HEK293T (cell line): ENCODE measurements around the gene UNC5CL.

Experiments used
- CTCF ChIA-PET: fragments of 350-600 bp; formaldehyde crosslinking; extraction: SDS; loops from one replicate; lab custom pipeline; 2021; ENCODE audit warnings: antibody characterized with exemption, inconsistent platforms; lab: Yijun Ruan, JAX
- POLR2A ChIA-PET: fragments of 350-600 bp; formaldehyde crosslinking; extraction: SDS; loops from one replicate; lab custom pipeline; 2020; ENCODE audit warnings: antibody characterized with exemption, inconsistent platforms; lab: Yijun Ruan, JAX
- DNase-seq: peaks from one replicate; pipeline ENCODE4 v3.0.0; 2012; ENCODE audit warnings: mixed read lengths; ENCODE audit errors: extremely low spot score
- ARNT ChIP-seq: fragments of 450-650 bp; IDR thresholded peaks from 2 replicates; pipeline ENCODE4 v1.6.1; 2017; ENCODE audit warnings: mild to moderate bottlenecking
- BHLHE40 ChIP-seq: fragments of 450-650 bp; IDR thresholded peaks from 2 replicates; pipeline ENCODE4 v1.6.1; 2016; ENCODE audit warnings: mild to moderate bottlenecking, moderate library complexity, borderline replicate concordance
- CTBP1 ChIP-seq: fragments of 450-650 bp; IDR thresholded peaks from 2 replicates; pipeline ENCODE4 v1.6.1; 2016; ENCODE audit warnings: borderline replicate concordance
- ELF4 ChIP-seq: fragments of 450-650 bp; IDR thresholded peaks from 2 replicates; pipeline ENCODE4 v1.6.1; 2017; ENCODE audit warnings: antibody characterized with exemption
- FOXA1 ChIP-seq: fragments of 450-650 bp; IDR thresholded peaks from 2 replicates; pipeline ENCODE4 v1.6.1; 2016; ENCODE audit warnings: mild to moderate bottlenecking
- FOXK2 ChIP-seq: fragments of 450-650 bp; IDR thresholded peaks from 2 replicates; pipeline ENCODE4 v1.6.1; 2016; ENCODE audit warnings: mild to moderate bottlenecking
- FOXM1 ChIP-seq: fragments of 450-650 bp; IDR thresholded peaks from 2 replicates; pipeline ENCODE4 v1.6.1; 2017; ENCODE audit warnings: mild to moderate bottlenecking, borderline replicate concordance
- HDGF ChIP-seq: fragments of 450-650 bp; IDR thresholded peaks from 2 replicates; pipeline ENCODE4 v1.6.1; 2017; ENCODE audit warnings: antibody characterized with exemption, borderline replicate concordance
- L3MBTL2 ChIP-seq: fragments of 450-650 bp; conservative IDR thresholded peaks from 2 replicates; pipeline ENCODE4 v1.6.1; 2016; ENCODE audit warnings: mild to moderate bottlenecking
- LEF1 ChIP-seq: fragments of 450-650 bp; IDR thresholded peaks from 2 replicates; pipeline ENCODE4 v1.6.1; 2017; ENCODE audit warnings: mild to moderate bottlenecking, borderline replicate concordance
- NFRKB ChIP-seq: fragments of 450-650 bp; IDR thresholded peaks from 2 replicates; pipeline ENCODE4 v1.6.1; 2016; ENCODE audit warnings: mild to moderate bottlenecking, moderate library complexity
- SP1 ChIP-seq: fragments of 450-650 bp; IDR thresholded peaks from 2 replicates; pipeline ENCODE4 v1.6.1; 2017
- SUZ12 ChIP-seq: fragments of 450-650 bp; IDR thresholded peaks from 2 replicates; pipeline ENCODE4 v1.6.1; 2016; ENCODE audit warnings: mild to moderate bottlenecking
- TARDBP ChIP-seq: fragments of 450-650 bp; IDR thresholded peaks from 2 replicates; pipeline ENCODE4 v1.6.1; 2016
- ZNF384 ChIP-seq: fragments of 450-650 bp; IDR thresholded peaks from 2 replicates; pipeline ENCODE4 v1.6.1; 2016
- TF ChIP-seq, protein P1 (sequence below): fragments of 450-650 bp; IDR thresholded peaks from 2 replicates; pipeline ENCODE4 v1.6.1; 2016

The UNC5CL gene

DNA sequence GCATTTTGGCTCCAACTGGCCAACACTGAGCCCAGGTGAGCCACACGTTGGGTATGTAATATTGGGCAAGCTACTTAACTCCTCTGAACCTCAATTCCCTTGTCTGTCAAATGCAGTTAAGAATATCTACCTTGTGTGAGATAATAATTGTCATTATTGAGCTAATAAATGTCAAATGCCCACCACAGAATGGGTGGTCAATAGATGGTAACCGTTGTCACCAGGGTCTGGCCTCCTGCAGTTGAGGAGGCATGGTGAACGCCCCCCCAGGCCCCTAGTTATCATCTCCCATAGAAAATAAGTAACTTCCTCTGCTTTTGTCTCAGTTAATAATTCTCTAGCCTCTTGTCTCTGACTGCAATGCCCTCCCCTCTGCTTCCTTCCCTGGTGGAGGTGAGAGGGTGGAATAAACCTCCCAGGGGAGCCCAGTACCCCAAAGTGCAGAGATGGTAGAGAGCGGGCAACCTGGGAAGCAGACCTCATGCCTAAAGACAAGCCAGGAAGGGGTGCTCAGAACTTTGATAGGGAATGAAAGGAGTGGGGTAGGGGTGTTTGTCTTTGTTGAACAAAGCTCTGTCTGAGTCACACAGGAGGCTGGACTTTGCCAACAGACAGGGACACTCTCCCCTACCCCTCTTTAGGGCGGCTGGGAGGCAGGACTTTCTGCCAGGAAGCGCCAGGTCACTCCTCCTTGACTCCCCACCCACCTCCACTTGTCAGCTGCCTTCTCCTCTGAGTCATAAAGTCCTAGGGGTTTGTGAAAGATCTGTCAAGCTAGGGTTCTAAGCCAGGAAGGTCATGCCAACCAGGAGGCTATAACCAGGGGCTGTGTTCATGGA is 1.3 kb upstream of the UNC5CL start:
- TF ChIP-seq NFRKB (no peak), FOXM1 (no peak), ELF4 (no peak), HDGF (no peak), TARDBP (no peak), FOXK2 (no peak), CTBP1 (no peak), SUZ12 (no peak), L3MBTL2 (no peak), ZNF384 (no peak), LEF1 (no peak), FOXA1 (no peak), ARNT (no peak), SP1 (no peak), BHLHE40 (no peak)
- TF ChIP-seq, protein P1, sequence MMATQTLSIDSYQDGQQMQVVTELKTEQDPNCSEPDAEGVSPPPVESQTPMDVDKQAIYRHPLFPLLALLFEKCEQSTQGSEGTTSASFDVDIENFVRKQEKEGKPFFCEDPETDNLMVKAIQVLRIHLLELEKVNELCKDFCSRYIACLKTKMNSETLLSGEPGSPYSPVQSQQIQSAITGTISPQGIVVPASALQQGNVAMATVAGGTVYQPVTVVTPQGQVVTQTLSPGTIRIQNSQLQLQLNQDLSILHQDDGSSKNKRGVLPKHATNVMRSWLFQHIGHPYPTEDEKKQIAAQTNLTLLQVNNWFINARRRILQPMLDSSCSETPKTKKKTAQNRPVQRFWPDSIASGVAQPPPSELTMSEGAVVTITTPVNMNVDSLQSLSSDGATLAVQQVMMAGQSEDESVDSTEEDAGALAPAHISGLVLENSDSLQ = no peak
- ChIA-PET CTCF (interaction anchor here (0.6 to 1.6 kb wide), 5 partner anchors 9 to 23 kb away, joined by 3 to 11 read pairs (median 3); no protein-coding TSS in a partner anchor), POLR2A (interaction anchor here (1.0 kb wide), 1 partner anchor 13 kb away, joined by 4 read pairs; no protein-coding TSS in a partner anchor)
- no peak for DNase-seq

DNA sequence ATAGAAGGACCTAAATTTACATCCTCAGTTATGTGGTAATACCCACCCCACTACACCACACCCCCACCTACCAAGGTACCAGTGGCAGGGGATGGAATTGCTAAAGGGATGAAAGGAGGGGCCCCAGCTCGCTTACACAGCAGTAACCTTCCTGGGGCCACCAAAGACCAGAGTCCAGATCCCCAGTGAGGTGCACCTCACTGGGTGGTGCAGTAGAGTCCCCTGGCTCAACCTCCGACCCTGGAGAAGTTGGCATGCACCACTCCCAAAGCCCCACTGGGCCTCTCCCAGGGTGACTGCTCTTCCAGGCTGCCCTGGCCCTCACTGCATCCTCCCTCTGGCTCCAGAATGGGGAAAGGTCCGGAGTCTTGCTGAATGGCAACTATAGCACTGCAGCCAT is 816 bp downstream of the UNC5CL start:
- ChIA-PET POLR2A (no interaction called here), CTCF (no interaction called here)
- TF ChIP-seq TARDBP (no peak), FOXA1 (no peak), NFRKB (no peak), ELF4 (no peak)
- no peak for DNase-seq

DNA sequence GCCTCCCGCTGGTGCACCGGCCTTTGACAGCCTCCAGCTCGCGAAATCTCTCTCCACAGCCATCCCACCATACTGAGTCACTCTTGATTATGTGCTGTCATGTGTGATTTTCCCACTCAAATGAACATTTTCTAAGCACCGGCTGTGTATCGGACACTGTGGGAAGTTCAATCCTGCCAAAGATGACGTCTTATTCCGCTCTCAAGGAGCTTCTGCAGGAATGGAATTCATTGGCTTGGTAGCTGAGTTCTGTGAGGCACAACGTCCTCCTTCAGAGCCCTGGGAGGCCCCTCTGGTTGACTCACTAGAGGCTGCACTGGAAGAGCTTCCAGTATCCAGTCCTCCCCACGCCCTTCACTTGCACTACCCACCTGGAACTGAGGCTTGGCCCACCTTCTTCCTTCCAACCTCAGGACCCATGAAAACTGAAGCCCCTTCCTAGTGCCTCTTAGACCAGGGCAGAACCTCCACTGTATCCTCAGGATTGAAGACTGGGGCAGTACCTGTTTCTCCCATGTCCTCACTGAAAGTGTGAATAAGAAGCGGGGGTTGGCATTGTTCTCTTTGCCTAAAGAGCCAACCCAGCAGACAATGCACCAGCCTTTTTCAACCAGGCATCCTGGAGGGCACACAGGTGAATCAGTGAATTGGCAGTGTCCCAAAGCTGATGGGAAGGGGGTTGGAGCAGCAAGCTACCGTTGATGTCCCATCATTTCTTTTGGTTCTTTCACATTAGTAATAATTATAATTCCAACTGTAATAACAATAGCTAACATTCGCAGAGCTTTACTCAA is 1.7 kb downstream of the UNC5CL start:
- POLR2A ChIA-PET = no interaction called here
- CTCF ChIA-PET = interaction anchor here (0.8 to 1.7 kb wide), 2 partner anchors 9 to 10 kb away, joined by 4 to 12 read pairs; no protein-coding TSS in a partner anchor
- DNase-seq = no peak
- no peak for TF ChIP-seq SP1
- no peak for TF ChIP-seq NFRKB
- TF ChIP-seq TARDBP = no peak
- TF ChIP-seq CTBP1 = no peak
- TF ChIP-seq FOXA1 = no peak
- no peak for TF ChIP-seq L3MBTL2
- TF ChIP-seq SUZ12 = no peak
- TF ChIP-seq LEF1 = no peak

DNA sequence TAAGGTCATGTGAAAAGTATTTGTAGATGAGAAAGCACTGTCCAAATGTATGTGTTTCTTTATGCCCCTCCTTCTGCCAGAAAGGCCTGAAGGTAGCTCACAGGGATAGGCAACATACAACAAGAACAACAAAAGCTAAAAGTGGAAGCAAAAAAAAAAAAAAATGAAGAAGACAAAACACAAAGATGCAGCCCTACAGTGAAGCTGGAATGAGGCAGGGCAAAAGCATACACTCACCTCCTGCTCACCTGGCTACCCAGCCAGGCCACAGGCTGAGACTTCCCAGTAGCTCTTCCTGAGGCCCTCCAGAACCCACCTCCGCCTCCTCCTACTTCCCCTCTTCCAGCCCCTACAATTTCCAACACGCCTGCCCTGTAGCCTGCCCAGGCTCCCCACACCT is 2.4 kb downstream of the UNC5CL start:
- no peak for DNase-seq
- POLR2A ChIA-PET = no interaction called here
- CTCF ChIA-PET = interaction anchor here (0.6 to 1.7 kb wide), 2 partner anchors 9 to 37 kb away, joined by 4 to 12 read pairs; no protein-coding TSS in a partner anchor
- TF ChIP-seq TARDBP (no peak), NFRKB (no peak), CTBP1 (no peak), ZNF384 (no peak), FOXM1 (no peak), BHLHE40 (no peak), ARNT (no peak), SUZ12 (no peak)

DNA sequence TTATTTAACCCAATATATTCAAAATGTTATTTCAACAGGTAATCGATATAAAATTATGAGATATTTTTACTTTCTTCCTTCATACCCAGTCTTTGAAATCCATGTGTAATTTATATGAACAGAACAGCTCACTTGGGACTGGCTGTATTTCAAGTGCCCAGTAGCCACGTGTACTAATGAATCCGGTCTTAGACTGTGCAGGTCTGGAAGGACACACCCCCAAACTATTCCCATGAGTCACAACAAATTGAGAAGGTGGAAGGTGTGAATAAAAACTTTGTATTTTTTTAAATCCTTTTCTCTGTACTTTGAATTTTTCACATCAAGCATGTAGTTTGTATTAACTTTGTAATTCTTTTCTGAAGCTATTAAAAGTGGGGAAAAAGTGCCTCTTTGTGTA is 2.8 kb downstream of the UNC5CL start:
- TF ChIP-seq SP1 (no peak), BHLHE40 (no peak), LEF1 (no peak), FOXA1 (no peak), TARDBP (no peak), CTBP1 (no peak), ARNT (no peak), ELF4 (no peak), FOXK2 (no peak), HDGF (no peak), FOXM1 (no peak), NFRKB (no peak), L3MBTL2 (no peak), ZNF384 (no peak), SUZ12 (no peak)
- TF ChIP-seq, protein P1 = no peak
- no peak for DNase-seq
- CTCF ChIA-PET = interaction anchor here (0.6 to 1.7 kb wide), 3 partner anchors 9 to 37 kb away, joined by 4 to 12 read pairs (median 5); no protein-coding TSS in a partner anchor
- POLR2A ChIA-PET = no interaction called here

DNA sequence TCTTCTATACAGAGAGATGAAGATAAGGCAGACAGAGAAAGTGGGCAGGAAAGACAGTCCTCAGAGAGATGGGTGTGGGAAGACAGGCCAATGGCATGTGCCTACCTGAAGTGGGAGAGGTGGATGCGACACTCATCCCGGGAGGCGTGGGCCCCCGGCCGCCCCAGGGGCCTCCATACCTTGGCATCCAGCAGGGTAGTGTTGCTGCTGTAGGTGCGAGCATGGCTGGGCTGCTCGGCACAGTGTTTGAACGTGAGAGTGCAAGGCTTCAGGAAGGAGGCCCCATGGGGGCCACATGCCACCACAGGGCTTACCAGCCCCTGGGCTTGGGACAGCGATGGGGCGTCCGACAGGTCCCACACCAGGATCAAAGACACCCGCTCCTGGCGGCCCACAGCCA is 5.2 kb downstream of the UNC5CL start:
- ChIA-PET POLR2A (no interaction called here), CTCF (no interaction called here)
- no peak for DNase-seq
- no peak for TF ChIP-seq SP1
- no peak for TF ChIP-seq HDGF
- TF ChIP-seq NFRKB = no peak
- TF ChIP-seq FOXM1 = no peak
- TF ChIP-seq ZNF384 = no peak
- TF ChIP-seq BHLHE40 = no peak
- TF ChIP-seq SUZ12 = no peak
- no peak for TF ChIP-seq TARDBP
- no peak for TF ChIP-seq FOXK2
